Lung (tissue), 12 donors: ENCODE measurements around the gene AMIGO3. TPM values are rescaled to one million over a fixed set of nuclear protein-coding genes. Genes with fewer than 3 reads are reported as not detected.

Experiments used
- ATAC-seq: fragments of 200-7000 bp; cut with Tn5 transposase; one replicate; pipeline ENCODE4 v1.9.1; 2020; ENCODE audit warnings: moderate number of reproducible peaks; ENCODE audit not compliant: insufficient read depth, low FRiP score
- DNase-seq, 3 donors: peaks; one replicate each; pipeline ENCODE4 v3.0.0-alpha.2; 2013 to 2017
- H3K27ac ChIP-seq, 2 donors: one replicate each; pipeline ENCODE4 v1.5.1; 2013; ENCODE audit warnings: mild to moderate bottlenecking in 2 of 2, moderate library complexity in 2 of 2, control low read depth in 1 of 2, inconsistent platforms in 1 of 2, low read depth in 1 of 2, low read length in 1 of 2
- H3K27me3 ChIP-seq, 3 donors: one replicate each; pipeline ENCODE4 v1.5.1; 2013; ENCODE audit warnings: low read length in 2 of 3; ENCODE audit not compliant: control insufficient read depth in 3 of 3, insufficient read depth in 3 of 3
- H3K36me3 ChIP-seq, 4 donors: one replicate each; pipeline ENCODE4 v1.5.1; 2013; ENCODE audit warnings: low read length in 4 of 4, mild to moderate bottlenecking in 1 of 4, moderate library complexity in 1 of 4; ENCODE audit not compliant: control insufficient read depth in 4 of 4, insufficient read depth in 4 of 4
- H3K4me1 ChIP-seq, 5 donors: one replicate each; pipeline ENCODE4 v1.5.1; 2013; ENCODE audit warnings: low read length in 5 of 5, mild to moderate bottlenecking in 2 of 5, moderate library complexity in 1 of 5; ENCODE audit not compliant: control insufficient read depth in 5 of 5, insufficient read depth in 5 of 5
- H3K4me3 ChIP-seq: one replicate; pipeline ENCODE4 v1.5.1; 2013; ENCODE audit warnings: mild to moderate bottlenecking, control low read depth, moderate library complexity
- H3K9ac ChIP-seq, 2 donors: one replicate each; pipeline ENCODE4 v1.5.1; 2013; ENCODE audit warnings: low read length in 2 of 2, control low read depth in 1 of 2; ENCODE audit not compliant: insufficient read depth in 1 of 2
- H3K9me3 ChIP-seq, 4 donors: one replicate each; pipeline ENCODE4 v1.5.1; 2013; ENCODE audit warnings: low read length in 3 of 4, mild to moderate bottlenecking in 1 of 4, moderate library complexity in 1 of 4; ENCODE audit not compliant: control insufficient read depth in 4 of 4, insufficient read depth in 3 of 4
- CTCF ChIP-seq: IDR thresholded peaks from 2 replicates; pipeline ENCODE4 v1.5.1; 2012; ENCODE audit warnings: mild to moderate bottlenecking; ENCODE audit errors: control extremely low read depth, extremely low read depth
- WGBS, 2 donors: extraction: QIAGEN DNeasy Blood & Tissue Kit; methylation state at CpG; one replicate each; pipeline ENCODE4 v1.1.7; 2013; 5-methylcytosine and 5-hydroxymethylcytosine counted together
- polyA plus RNA-seq, 2 donors: library from polyadenylated mRNA; stranded (reverse); fragments of 200-250 nt; gene quantifications; one replicate each; pipeline ENCODE4 v1.2.1, GENCODE V29; 2013
- total RNA-seq, 2 donors: library from RNA; depleted of rRNA in 1 of 2; stranded (reverse); fragments of >200 nt in 1 of 2; gene quantifications; one replicate each; pipeline ENCODE4 v1.2.1, GENCODE V29; 2014 to 2021
- donor health status: control.
- donor health status: control.
- donor health status: Bipolar disorder and iron deficiency.
- donor health status: healthy.
- donor health status: DM: yes; HTN: yes; CAD: no.

AMIGO3 gene
- total and polyA plus RNA-seq, 4 donors, result 0.25 to 0.63 (median 0.51) TPM; not detected in 1

- Histone ChIP-seq H3K4me3 (no peak overlapping the region), H3K27ac (no peak overlapping the region), H3K9me3 (no peaks in the 10 kb centered on the region), H3K27me3 (no peaks in the 10 kb centered on the region), H3K4me1 (no peaks in the 10 kb centered on the region), H3K9ac (no peak overlapping the region), H3K36me3 (peaks cover 17 to 55% (median 37%) of the 10 kb centered on the region in 4 donors)
- no peak for TF ChIP-seq CTCF
- DNase-seq (no peak), ATAC-seq (no peak)
- WGBS, 2 donors, result 50 to 79% methylated on average over 1 of the region's 1 CpG
Measured at GRCh38 chr3:49733551-49733950, 14.1 kb upstream of the AMIGO3 start.

- ATAC-seq (no peak), DNase-seq (no peak)
- WGBS, 2 donors, result 91 to 95% methylated on average over 11 of the region's 11 CpGs
- H3K4me1 ChIP-seq, result no peaks in the 10 kb centered on the region
- TF ChIP-seq CTCF, result no peak
- no peak overlapping the region for H3K9ac ChIP-seq
- peaks cover 10 to 54% (median 35%) of the 10 kb centered on the region in 4 donors for H3K36me3 ChIP-seq
- no peaks in the 10 kb centered on the region for H3K27me3 ChIP-seq
- no peak overlapping the region for H3K4me3 ChIP-seq
- H3K27ac ChIP-seq, result no peak overlapping the region
- H3K9me3 ChIP-seq, result no peaks in the 10 kb centered on the region
Measured at GRCh38 chr3:49732597-49732996, 13.1 kb upstream of the AMIGO3 start.

- no peaks in the 10 kb centered on the region for H3K4me1 ChIP-seq
- ATAC-seq, result no peak
- H3K36me3 ChIP-seq, result peaks cover 10 to 46% (median 41%) of the 10 kb centered on the region in 4 donors
- H3K27me3 ChIP-seq, result no peaks in the 10 kb centered on the region
- H3K9me3 ChIP-seq, result no peaks in the 10 kb centered on the region
- DNase-seq, result no peak
- no peak overlapping the region for H3K4me3 ChIP-seq
- 98 to 99% methylated on average over 4 of the region's 4 CpGs for WGBS, 2 donors
- TF ChIP-seq CTCF, result no peak
- H3K27ac ChIP-seq, result no peak overlapping the region
- H3K9ac ChIP-seq, result no peak overlapping the region
Measured at GRCh38 chr3:49729966-49730609, 10.6 kb upstream of the AMIGO3 start.

GRCh38 chr3:49727924-49728361 is 8.5 kb upstream of the AMIGO3 start:
- peaks cover 0 to 13% (median 3%) of the 10 kb centered on the region in 5 donors for H3K4me1 ChIP-seq
- H3K36me3 ChIP-seq, result peaks cover 10 to 40% (median 34%) of the 10 kb centered on the region in 4 donors
- DNase-seq, result no peak
- H3K27ac ChIP-seq, result no peak overlapping the region
- no peak for TF ChIP-seq CTCF
- no peak overlapping the region for H3K9ac ChIP-seq
- no peaks in the 10 kb centered on the region for H3K9me3 ChIP-seq
- no peak for ATAC-seq
- H3K27me3 ChIP-seq, result no peaks in the 10 kb centered on the region
- H3K4me3 ChIP-seq, result no peak overlapping the region
- 95% methylated on average over 15 of the region's 15 CpGs for WGBS, 2 donors
